HG03135 (cell line): Measurements from ENCODE around the gene TNNI2.
"Not testable (repeated sequence)": the region's sequence is repeated elsewhere in the genome, so short reads cannot be mapped to it uniquely, and the experiment has no call there.

Experiments
- ATAC-seq: cut with Tn5 transposase; IDR thresholded peaks from one replicate; pipeline ENCODE4 v1.9.1; 2021; ENCODE audit warnings: mild to moderate bottlenecking, moderate library complexity; ENCODE audit not compliant: unreplicated experiment

Gene TNNI2

GRCh38 chr11:1838426-1839144, at the start of gene TNNI2:
Gene TNNI2 (plus strand): TSS chr11:1838981. CDS start chr11:1839697, 716 bp downstream.
- ATAC-seq, result no peak

GRCh38 chr11:1791912-1792311, 46.9 kb upstream of the TNNI2 start:
- ATAC-seq, result no peak

- ATAC-seq, result no peak
Measured at GRCh38 chr11:1792461-1792860, 46.3 kb upstream of the TNNI2 start.

GRCh38 chr11:1793081-1793480, 45.7 kb upstream of the TNNI2 start:
- ATAC-seq, result no peak

- ATAC-seq, result no peak
Measured at GRCh38 chr11:1796413-1797011, 42.3 kb upstream of the TNNI2 start.

GRCh38 chr11:1797391-1798125, 41.2 kb upstream of the TNNI2 start:
- no peak for ATAC-seq

- no peak for ATAC-seq
Measured at GRCh38 chr11:1803246-1803645, 35.5 kb upstream of the TNNI2 start.

- not testable (repeated sequence) for ATAC-seq
Measured at GRCh38 chr11:1803835-1804519, 34.8 kb upstream of the TNNI2 start.

- ATAC-seq, result no peak
Measured at GRCh38 chr11:1805525-1805924, 33.3 kb upstream of the TNNI2 start.

- no peak for ATAC-seq
Measured at GRCh38 chr11:1807264-1807995, 31.4 kb upstream of the TNNI2 start.

- no peak for ATAC-seq
Measured at GRCh38 chr11:1810761-1811160, 28.0 kb upstream of the TNNI2 start.

GRCh38 chr11:1812274-1812673, 26.5 kb upstream of the TNNI2 start:
- ATAC-seq, result no peak

- ATAC-seq, result no peak
Measured at GRCh38 chr11:1812801-1813200, 26.0 kb upstream of the TNNI2 start.

GRCh38 chr11:1813356-1813755, 25.4 kb upstream of the TNNI2 start:
- not testable (repeated sequence) for ATAC-seq

GRCh38 chr11:1814691-1815090, 24.1 kb upstream of the TNNI2 start:
- no peak for ATAC-seq

GRCh38 chr11:1815311-1815710, 23.5 kb upstream of the TNNI2 start:
- ATAC-seq, result no peak

GRCh38 chr11:1815751-1816150, 23.0 kb upstream of the TNNI2 start:
- ATAC-seq, result no peak

- ATAC-seq, result no peak
Measured at GRCh38 chr11:1817000-1817399, 21.8 kb upstream of the TNNI2 start.

GRCh38 chr11:1817511-1817910, 21.3 kb upstream of the TNNI2 start:
- no peak for ATAC-seq

GRCh38 chr11:1819074-1819473, 19.7 kb upstream of the TNNI2 start:
- no peak for ATAC-seq
